Measurements from ENCODE around the gene ZFAND2B.

GRCh38 chr2:219172231-219173154 lies 34.1 kb upstream of the ZFAND2B start:
- TF ChIP-seq, protein P1, sequence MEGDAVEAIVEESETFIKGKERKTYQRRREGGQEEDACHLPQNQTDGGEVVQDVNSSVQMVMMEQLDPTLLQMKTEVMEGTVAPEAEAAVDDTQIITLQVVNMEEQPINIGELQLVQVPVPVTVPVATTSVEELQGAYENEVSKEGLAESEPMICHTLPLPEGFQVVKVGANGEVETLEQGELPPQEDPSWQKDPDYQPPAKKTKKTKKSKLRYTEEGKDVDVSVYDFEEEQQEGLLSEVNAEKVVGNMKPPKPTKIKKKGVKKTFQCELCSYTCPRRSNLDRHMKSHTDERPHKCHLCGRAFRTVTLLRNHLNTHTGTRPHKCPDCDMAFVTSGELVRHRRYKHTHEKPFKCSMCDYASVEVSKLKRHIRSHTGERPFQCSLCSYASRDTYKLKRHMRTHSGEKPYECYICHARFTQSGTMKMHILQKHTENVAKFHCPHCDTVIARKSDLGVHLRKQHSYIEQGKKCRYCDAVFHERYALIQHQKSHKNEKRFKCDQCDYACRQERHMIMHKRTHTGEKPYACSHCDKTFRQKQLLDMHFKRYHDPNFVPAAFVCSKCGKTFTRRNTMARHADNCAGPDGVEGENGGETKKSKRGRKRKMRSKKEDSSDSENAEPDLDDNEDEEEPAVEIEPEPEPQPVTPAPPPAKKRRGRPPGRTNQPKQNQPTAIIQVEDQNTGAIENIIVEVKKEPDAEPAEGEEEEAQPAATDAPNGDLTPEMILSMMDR (IDR thresholded peaks at IDR 0.05) = no peak
- TF ChIP-seq EZH2 (IDR thresholded peaks at IDR 0.05; ENCODE audit: borderline replicate concordance, insufficient read depth, low read depth, low read length, poor library complexity, severe bottlenecking) = no peak

Measured in B cell (primary cell).